HepG2 (cell line): Measurements from ENCODE around the gene UBE2Q1. TPM values are rescaled to one million over a fixed set of nuclear protein-coding genes. Genes with fewer than 3 reads are reported as not detected.

ENCODE experiments used
- ATAC-seq: fragments of 200-7000 bp; cut with Tn5 transposase; 3 replicates; pipeline ENCODE4 v1.9.1; 2020; ENCODE audit warnings: mild to moderate bottlenecking, moderate library complexity
- BruUV-seq: library from RNA; stranded (reverse); fragments of 400-500 nt; replicated peaks from 2 replicates; lab custom pipeline; 2021; lab: Mats Ljungman, UMichigan
- CTCF ChIA-PET: fragments of 300-600 bp; formaldehyde crosslinking; extraction: SDS; loops from one replicate; lab custom pipeline; 2021; ENCODE audit warnings: low total read pairs, inconsistent platforms, low intra/inter-chr PET ratio; lab: Yijun Ruan, JAX
- POLR2A ChIA-PET: fragments of 350-600 bp; sonication (Branson Sonifier 250); formaldehyde crosslinking; loops from one replicate; lab custom pipeline; 2020; ENCODE audit warnings: antibody characterized with exemption, inconsistent platforms; lab: Yijun Ruan, JAX
- DNase-seq: peaks from one replicate; pipeline ENCODE4 v3.0.0-alpha.2; 2015; ENCODE audit warnings: low spot score
- FAIRE-seq: peaks from 3 replicates; lab custom pipeline; 2011; peaks lifted over from hg19 to GRCh38; lab: Jason Lieb, UNC
- H2AFZ ChIP-seq: one replicate; pipeline ENCODE4 v1.6.1; 2011; ENCODE audit warnings: low read length, inconsistent platforms
- H3K27ac ChIP-seq: fragments of 300-600 bp; 3 replicates; pipeline ENCODE4 v1.8.0; 2011; ENCODE audit warnings: mixed run types, mild to moderate bottlenecking, mixed read lengths, low read length, inconsistent platforms; ENCODE audit not compliant: insufficient read depth; ENCODE audit errors: extremely low read length
- H3K27me3 ChIP-seq, 2 experiments: fragments of 200-600 bp in 1 of 2; 2 replicates in 1 of 2; 3 replicates in 1 of 2; pipeline versions ENCODE4 v1.6.0 to v1.8.0; 2011; ENCODE audit warnings: low read length in 2 of 2, mild to moderate bottlenecking in 2 of 2, moderate library complexity in 2 of 2, inconsistent platforms in 1 of 2; ENCODE audit not compliant: insufficient read depth in 2 of 2, control insufficient read depth in 1 of 2
- H3K36me3 ChIP-seq, 2 experiments: fragments of 200-600 bp in 1 of 2; replicated peaks in 1 of 2; 2 replicates in 1 of 2; 3 replicates in 1 of 2; pipeline versions ENCODE4 v1.5.1 to v1.8.0; 2011; ENCODE audit warnings: low read length in 2 of 2, inconsistent platforms in 1 of 2; ENCODE audit not compliant: insufficient read depth in 2 of 2, control insufficient read depth in 1 of 2
- H3K4me1 ChIP-seq: 2 replicates; pipeline ENCODE4 v1.5.1; 2012; ENCODE audit warnings: low read length, inconsistent platforms; ENCODE audit not compliant: insufficient read depth
- H3K4me2 ChIP-seq: 2 replicates; pipeline ENCODE4 v1.6.0; 2011; ENCODE audit warnings: low read depth, low read length, inconsistent platforms
- H3K4me3 ChIP-seq, 3 experiments: fragments of 200-600 bp in 1 of 3; sonication (generic), shearing (Covaris generic) in 1 of 3; replicated peaks in 1 of 3; 2 replicates each; pipeline ENCODE4 v1.5.1; 2011 to 2016; ENCODE audit warnings: low read length in 3 of 3, inconsistent platforms in 2 of 3, low read depth in 2 of 3, mild to moderate bottlenecking in 2 of 3, control low read depth in 1 of 3, mixed read lengths in 1 of 3; ENCODE audit not compliant: insufficient read depth in 1 of 3
- H3K79me2 ChIP-seq: one replicate; pipeline ENCODE4 v1.6.1; 2011; ENCODE audit warnings: low read length, inconsistent platforms; ENCODE audit not compliant: insufficient read depth
- H3K9ac ChIP-seq: 2 replicates; pipeline ENCODE4 v1.6.0; 2011; ENCODE audit warnings: mild to moderate bottlenecking, low read depth, low read length, inconsistent platforms; ENCODE audit not compliant: insufficient read depth
- H3K9me3 ChIP-seq: 2 replicates; pipeline ENCODE4 v1.5.1; 2012; ENCODE audit warnings: mild to moderate bottlenecking, low read length
- H4K20me1 ChIP-seq: 2 replicates; pipeline ENCODE4 v1.6.0; 2011; ENCODE audit warnings: inconsistent platforms, mild to moderate bottlenecking, low read length, moderate library complexity; ENCODE audit not compliant: insufficient read depth
- ATF7 ChIP-seq, 2 experiments: fragments of 450-650 bp in 1 of 2; sonication (generic) in 1 of 2; formaldehyde crosslinking in 1 of 2; IDR thresholded peaks; 2 replicates each; pipeline versions ENCODE4 v1.4.0 to v1.6.1; 2016 to 2020; ENCODE audit warnings: antibody characterized with exemption in 1 of 2, mild to moderate bottlenecking in 1 of 2, missing genetic modification reagents in 1 of 2
- FUBP1 ChIP-seq: sonication (generic); formaldehyde crosslinking; IDR thresholded peaks from 2 replicates; pipeline ENCODE4 v1.5.1; 2020; ENCODE audit warnings: missing genetic modification reagents, mild to moderate bottlenecking, borderline replicate concordance
- KAT8 ChIP-seq: IDR thresholded peaks from 2 replicates; pipeline ENCODE4 v1.6.1; 2016; ENCODE audit warnings: missing genetic modification reagents, missing compliant biosample characterization
- MBD4 ChIP-seq: IDR thresholded peaks from 2 replicates; pipeline ENCODE4 v1.6.1; 2012; ENCODE audit warnings: low read length, inconsistent platforms, borderline replicate concordance
- NCOA1 ChIP-seq: sonication (generic); formaldehyde crosslinking; IDR thresholded peaks from 2 replicates; pipeline ENCODE4 v1.9.0; 2021; ENCODE audit warnings: missing genetic modification reagents
- PTBP1 ChIP-seq: fragments of 200-400 bp; formaldehyde crosslinking; IDR thresholded peaks from 2 replicates; pipeline ENCODE4 v1.6.1; 2018; ENCODE audit warnings: low read length, low read depth; ENCODE audit not compliant: poor library complexity, severe bottlenecking
- RBM39 ChIP-seq: fragments of 200-400 bp; formaldehyde crosslinking; IDR thresholded peaks from one replicate; pipeline ENCODE4 v1.6.1; 2018; ENCODE audit warnings: antibody characterized with exemption, mild to moderate bottlenecking, low read depth, low read length; ENCODE audit not compliant: poor library complexity, severe bottlenecking
- SP140L ChIP-seq: sonication (generic); formaldehyde crosslinking; IDR thresholded peaks from 2 replicates; pipeline ENCODE4 v1.4.0; 2020; ENCODE audit warnings: missing genetic modification reagents, borderline replicate concordance
- ZBTB10 ChIP-seq: sonication (generic); formaldehyde crosslinking; IDR thresholded peaks from 2 replicates; pipeline ENCODE4 v1.4.0; 2020; ENCODE audit warnings: missing genetic modification reagents, borderline replicate concordance
- ZKSCAN1 ChIP-seq: fragments of 150-350 bp; IDR thresholded peaks from 2 replicates; pipeline ENCODE4 v1.6.1; 2014; ENCODE audit warnings: low read length
- ZNF24 ChIP-seq: fragments of 450-650 bp; IDR thresholded peaks from 2 replicates; pipeline ENCODE4 v1.6.1; 2017; ENCODE audit warnings: antibody characterized with exemption, mild to moderate bottlenecking
- ZNF280B ChIP-seq: sonication (generic); formaldehyde crosslinking; IDR thresholded peaks from 2 replicates; pipeline ENCODE4 v1.5.0; 2020; ENCODE audit warnings: missing genetic modification reagents, mild to moderate bottlenecking, borderline replicate concordance
- ZNF576 ChIP-seq: sonication (generic); formaldehyde crosslinking; IDR thresholded peaks from 2 replicates; pipeline ENCODE4 v1.4.0; 2020; ENCODE audit warnings: mild to moderate bottlenecking, missing genetic modification reagents
- ZNF720 ChIP-seq: sonication (generic); formaldehyde crosslinking; IDR thresholded peaks from 2 replicates; pipeline ENCODE4 v1.4.0; 2020; ENCODE audit warnings: missing genetic modification reagents
- WGBS: methylation state at CpG from one replicate; pipeline ENCODE4 v1.1.6; 2017; ENCODE audit warnings: low lambda C conversion rate; 5-methylcytosine and 5-hydroxymethylcytosine counted together
- in situ Hi-C: cut with HindIII; loops from 2 replicates; pipeline ENCODE4 v1.10.0; 2017; ENCODE audit warnings: low pct_unique_long_range_greater_than_20kb; ENCODE audit not compliant: extremely low pct_ligation_motif_present
- intact Hi-C: fragments of 100-400 bp; cut with micrococcal nuclease; formaldehyde crosslinking; loops from one replicate; pipeline ENCODE4 v1.10.0; 2022; ENCODE audit not compliant: unreplicated experiment
- polyA plus RNA-seq, 8 experiments: library from polyadenylated mRNA; depleted of rRNA in 3 of 8; stranded (reverse) in 7 of 8; unstranded in 1 of 8; fragments of >200 nt; fragmentation: Illumina TruSeq in 4 of 8; extraction: Trizol in 4 of 8; gene quantifications; 2 replicates each; pipeline versions ENCODE4 v1.2.1 to v1.2.3, GENCODE V29; 2011 to 2016; ENCODE audit warnings: low read depth in 4 of 8, missing spikeins in 1 of 8, mixed read lengths in 1 of 8; ENCODE audit not compliant: insufficient read depth in 1 of 8
- total RNA-seq, 5 experiments: library from RNA; depleted of rRNA; stranded (reverse); fragments of >200 nt; fragmentation: Illumina TruSeq; extraction: Trizol; gene quantifications; 2 replicates each; pipeline ENCODE4 v1.2.3, GENCODE V29; 2016; ENCODE audit warnings: low read depth in 1 of 5

Gene UBE2Q1
- total and polyA plus RNA-seq, 2 of the 13 experiments (the other 11 are each of a cell fraction or from before 2014, with no cell fraction given) = 11.7 to 41.7 TPM

- Histone ChIP-seq H4K20me1 (no peaks in the 10 kb centered on the region; the same call in 1 of the 2 replicates), H2AFZ (peak overlapping the region; percentile 29), H3K4me1 (peaks cover 34% of the 10 kb centered on the region), H3K36me3 (peaks cover 12 to 22% of the 10 kb centered on the region in 2 experiments), H3K4me3 (peak overlapping the region; percentile 91 to 96 (median 95)), H3K79me2 (peaks cover 32% of the 10 kb centered on the region), H3K9me3 (no peaks in the 10 kb centered on the region), H3K27ac (peak overlapping the region; percentile 76), H3K27me3 (no peaks in the 10 kb centered on the region; a peak in 1 of 5 replicates), H3K4me2 (peak overlapping the region; percentile 94), H3K9ac (peak overlapping the region; percentile 66)
- WGBS = under 1% methylated on average over 38 of the region's 57 CpGs
- CTCF ChIA-PET = interaction anchor here (1.6 to 2.4 kb wide), 3 partner anchors 69 to 201 kb away, joined by 3 to 13 read pairs (median 9); no protein-coding TSS in a partner anchor
- DNase-seq (peak; percentile 96), ATAC-seq (peak; percentile 92), FAIRE-seq (peak; percentile 70)
- in situ Hi-C loops (no loop called here), intact Hi-C loops (loop anchor here (1.0 to 5.0 kb wide), 6 partner anchors 25 to 443 kb away; partner anchors contain the start of genes ADAR and ZBTB7B)
- TSS peak; percentile 92 for BruUV-seq
- POLR2A ChIA-PET = interaction anchor here (0.7 to 1.1 kb wide), 10 partner anchors 9 to 715 kb away, joined by 3 to 6 read pairs (median 3); partner anchors contain the start of genes CHRNB2 and CLK2
- TF ChIP-seq MBD4 = no peak
- TF ChIP-seq PTBP1 = no peak
- no peak for TF ChIP-seq ZNF720 (CRISPR knock-in tag)
- TF ChIP-seq KAT8 (CRISPR knock-in tag) = peak; percentile 78; the same call in 1 of the 2 replicates
- TF ChIP-seq ZNF24 = no peak; the same call in 1 of the 2 replicates
- TF ChIP-seq FUBP1 (CRISPR knock-in tag) = no peak
- TF ChIP-seq NCOA1 (CRISPR knock-in tag) = peak; percentile 95
- TF ChIP-seq ZNF576 (CRISPR knock-in tag) = peak; percentile 61; the same call in 1 of the 2 replicates
- no peak for TF ChIP-seq SP140L (CRISPR knock-in tag)
- peak; percentile 83; the same call in 1 of the 2 replicates for TF ChIP-seq ZBTB10 (CRISPR knock-in tag)
- TF ChIP-seq ZNF280B (CRISPR knock-in tag) = peak; percentile 99
- TF ChIP-seq ZKSCAN1 = no peak
- TF ChIP-seq RBM39 = no peak
- TF ChIP-seq ATF7 (IDR thresholded peaks at IDR 0.05) = no peak
- TF ChIP-seq ATF7 (CRISPR knock-in tag; IDR thresholded peaks at IDR 0.05) = peak; percentile 91
These were observed 431 bp upstream of the UBE2Q1 start for GRCh38 chr1:154558720-154559465.
